HCT116 (cell line): Measurements from ENCODE around the gene VAV2. TPM values are rescaled to one million over a fixed set of nuclear protein-coding genes. Genes with fewer than 3 reads are reported as not detected.

ENCODE experiments used
- ATAC-seq: fragments of 200-7000 bp; cut with Tn5 transposase; 2 replicates; pipeline ENCODE4 v1.9.1; 2020; ENCODE audit warnings: mild to moderate bottlenecking, moderate library complexity
- BruUV-seq: library from RNA; stranded (reverse); fragments of 400-500 nt; replicated peaks from 2 replicates; lab custom pipeline; 2021; lab: Mats Ljungman, UMichigan
- CTCF ChIA-PET: fragments of 300-600 bp; sonication (Branson Sonifier 250); formaldehyde crosslinking; loops from one replicate; lab custom pipeline; 2021; ENCODE audit warnings: antibody characterized with exemption; lab: Charles Lee
- POLR2A ChIA-PET: fragments of 300-600, 350-600 bp; sonication (Branson Sonifier 250); formaldehyde crosslinking; loops from one replicate; lab custom pipeline; 2021; ENCODE audit warnings: antibody characterized with exemption; lab: Charles Lee
- RAD21 ChIA-PET, 2 experiments: fragments of 300-600 bp; sonication (Branson Sonifier 250); formaldehyde crosslinking; loops; one replicate each; lab custom pipeline; 2023; ENCODE audit warnings: low total read pairs in 2 of 2; ENCODE audit not compliant: uncharacterized antibody in 2 of 2, unreplicated experiment in 2 of 2, low non-redundant PET in 1 of 2; lab: Charles Lee
- DNase-seq: peaks from one replicate; pipeline ENCODE4 v3.0.0-alpha.2; 2010; ENCODE audit warnings: low read depth, low spot score
- H2AFZ ChIP-seq: fragments of 200-600 bp; shearing (Covaris generic), sonication (generic); 2 replicates; pipeline ENCODE4 v1.6.1; 2017; ENCODE audit warnings: low read depth, mixed run types, mixed read lengths, antibody characterized with exemption, low read length; ENCODE audit not compliant: poor library complexity, severe bottlenecking
- H3K27ac ChIP-seq: 2 replicates; pipeline ENCODE4 v1.5.1; 2012; ENCODE audit warnings: low read depth, low read length
- H3K27me3 ChIP-seq: fragments of 200-600 bp; sonication (generic); 2 replicates; pipeline ENCODE4 v1.6.1; 2016; ENCODE audit warnings: mixed run types, low read length, mixed read lengths; ENCODE audit not compliant: insufficient read depth
- H3K36me3 ChIP-seq, 2 experiments: fragments of 200-500 bp in 1 of 2; fragments of 200-600 bp in 1 of 2; sonication (Bioruptor generic) in 1 of 2; sonication (generic) in 1 of 2; 2 replicates each; pipeline versions ENCODE4 v1.5.1 to v1.6.1; 2014 to 2016; ENCODE audit warnings: low read length in 2 of 2, inconsistent platforms in 1 of 2, mixed read lengths in 1 of 2, mixed run types in 1 of 2; ENCODE audit not compliant: insufficient read depth in 2 of 2, control insufficient read depth in 1 of 2
- H3K4me1 ChIP-seq, 2 experiments: fragments of 200-600 bp in 1 of 2; sonication (generic) in 1 of 2; 2 replicates each; pipeline versions ENCODE4 v1.5.1 to v1.6.1; 2012 to 2017; ENCODE audit warnings: low read length in 2 of 2, inconsistent platforms in 1 of 2, mild to moderate bottlenecking in 1 of 2, mixed read lengths in 1 of 2, mixed run types in 1 of 2, moderate library complexity in 1 of 2; ENCODE audit not compliant: insufficient read depth in 2 of 2, control insufficient read depth in 1 of 2
- H3K4me2 ChIP-seq: fragments of 200-600 bp; sonication (generic); 2 replicates; pipeline ENCODE4 v1.6.1; 2017; ENCODE audit warnings: mixed run types, low read length, mixed read lengths
- H3K4me3 ChIP-seq, 2 experiments: fragments of 200-600 bp in 1 of 2; sonication (generic) in 1 of 2; replicated peaks in 1 of 2; 2 replicates each; pipeline ENCODE4 v1.5.1; 2011 to 2016; ENCODE audit warnings: low read length in 2 of 2, control low read depth in 1 of 2, low read depth in 1 of 2, mild to moderate bottlenecking in 1 of 2, mixed read lengths in 1 of 2, mixed run types in 1 of 2
- H3K79me2 ChIP-seq: fragments of 200-600 bp; sonication (generic); 2 replicates; pipeline ENCODE4 v1.6.1; 2017; ENCODE audit warnings: mild to moderate bottlenecking, mixed run types, low read length, moderate library complexity, mixed read lengths; ENCODE audit not compliant: insufficient read depth
- H3K9ac ChIP-seq: fragments of 200-600 bp; sonication (generic); 2 replicates; pipeline ENCODE4 v1.6.1; 2016; ENCODE audit warnings: low read length, mixed read lengths
- H3K9me2 ChIP-seq: fragments of 200-600 bp; sonication (generic), shearing (Covaris generic); 2 replicates; pipeline ENCODE4 v1.6.1; 2017; ENCODE audit warnings: mixed run types, mild to moderate bottlenecking, moderate library complexity; ENCODE audit not compliant: insufficient read depth
- H3K9me3 ChIP-seq, 2 experiments: fragments of 200-500 bp in 1 of 2; fragments of 200-600 bp in 1 of 2; sonication (Bioruptor generic) in 1 of 2; sonication (generic) in 1 of 2; 2 replicates each; pipeline ENCODE4 v1.6.1; 2014 to 2017; ENCODE audit warnings: low read length in 2 of 2, mixed read lengths in 2 of 2, inconsistent platforms in 1 of 2, low read depth in 1 of 2, mild to moderate bottlenecking in 1 of 2, mixed run types in 1 of 2, moderate library complexity in 1 of 2; ENCODE audit not compliant: control insufficient read depth in 1 of 2, insufficient read depth in 1 of 2
- H4K20me1 ChIP-seq: fragments of 200-600 bp; sonication (generic), shearing (Covaris generic); 2 replicates; pipeline ENCODE4 v1.6.1; 2017; ENCODE audit warnings: mixed run types, mild to moderate bottlenecking, moderate library complexity; ENCODE audit not compliant: insufficient read depth
- CBX3 ChIP-seq: IDR thresholded peaks from 2 replicates; pipeline ENCODE4 v1.6.1; 2012; ENCODE audit warnings: low read depth
- CEBPB ChIP-seq: IDR thresholded peaks from 2 replicates; pipeline ENCODE4 v1.6.1; 2012; ENCODE audit warnings: low read depth
- EGR1 ChIP-seq: IDR thresholded peaks from 2 replicates; pipeline ENCODE4 v1.6.1; 2012; ENCODE audit warnings: low read depth
- ELF1 ChIP-seq: IDR thresholded peaks from 2 replicates; pipeline ENCODE4 v1.6.1; 2012; ENCODE audit warnings: low read depth, borderline replicate concordance
- EZH2phosphoT487 ChIP-seq: fragments of 200-600 bp; IDR thresholded peaks from 2 replicates; pipeline ENCODE4 v1.6.1; 2018; ENCODE audit warnings: antibody characterized with exemption, borderline replicate concordance
- FOSL1 ChIP-seq: IDR thresholded peaks from 2 replicates; pipeline ENCODE4 v1.6.1; 2012; ENCODE audit warnings: low read depth
- JUND ChIP-seq: IDR thresholded peaks from 2 replicates; pipeline ENCODE4 v1.6.1; 2012
- POLR2A ChIP-seq: IDR thresholded peaks from 2 replicates; pipeline ENCODE4 v1.7.0; 2011; ENCODE audit warnings: borderline replicate concordance; ENCODE audit not compliant: insufficient read depth, insufficient read length; ENCODE audit errors: extremely low read depth
- RAD21 ChIP-seq: IDR thresholded peaks from 2 replicates; pipeline ENCODE4 v1.6.1; 2012; ENCODE audit warnings: low read depth, mild to moderate bottlenecking
- SIN3A ChIP-seq: IDR thresholded peaks from 2 replicates; pipeline ENCODE4 v1.6.1; 2012; ENCODE audit warnings: low read depth
- SP1 ChIP-seq: IDR thresholded peaks from 2 replicates; pipeline ENCODE4 v1.6.1; 2012; ENCODE audit warnings: low read depth
- TCF7L2 ChIP-seq: IDR thresholded peaks from 2 replicates; pipeline ENCODE4 v1.7.0; 2011; ENCODE audit warnings: borderline replicate concordance, inconsistent platforms; ENCODE audit not compliant: insufficient read depth, insufficient read length; ENCODE audit errors: extremely low read depth
- YY1 ChIP-seq: IDR thresholded peaks from 2 replicates; pipeline ENCODE4 v1.6.1; 2011; ENCODE audit warnings: low read length, low read depth, moderate library complexity, mild to moderate bottlenecking; ENCODE audit not compliant: insufficient replicate concordance; ENCODE audit errors: extremely low read depth
- ZFX ChIP-seq: fragments of 450-650 bp; IDR thresholded peaks from 2 replicates; pipeline ENCODE4 v1.6.1; 2017
- ZNF274 ChIP-seq: fragments of 200-500 bp; sonication (Bioruptor generic); IDR thresholded peaks from 2 replicates; pipeline ENCODE4 v1.6.1; 2014; ENCODE audit warnings: mild to moderate bottlenecking, low read depth, low read length, inconsistent platforms
- intact Hi-C: fragments of 100-400 bp; cut with micrococcal nuclease; formaldehyde crosslinking; loops from 2 replicates; pipeline ENCODE4 v1.10.0; 2022
- total RNA-seq: library from RNA; stranded (reverse); gene quantifications from one replicate; pipeline ENCODE4 v1.2.1, GENCODE V29; 2021; ENCODE audit not compliant: unreplicated experiment
- TF ChIP-seq, protein P1 (sequence below): IDR thresholded peaks from 2 replicates; pipeline ENCODE4 v1.6.1; 2012
- TF ChIP-seq, protein P2 (sequence below): IDR thresholded peaks from 2 replicates; pipeline ENCODE4 v1.6.1; 2012; ENCODE audit warnings: low read depth
- TF ChIP-seq, protein P3 (sequence below): IDR thresholded peaks from 2 replicates; pipeline ENCODE4 v1.6.1; 2011; ENCODE audit warnings: mild to moderate bottlenecking, low read length, moderate library complexity; ENCODE audit not compliant: insufficient replicate concordance; ENCODE audit errors: extremely low read depth
- TF ChIP-seq, protein P4 (sequence below): IDR thresholded peaks from 2 replicates; pipeline ENCODE4 v1.6.1; 2012

Gene VAV2
- total RNA-seq, 1 experiment from 2014 or later, result 33.2 TPM

DNA sequence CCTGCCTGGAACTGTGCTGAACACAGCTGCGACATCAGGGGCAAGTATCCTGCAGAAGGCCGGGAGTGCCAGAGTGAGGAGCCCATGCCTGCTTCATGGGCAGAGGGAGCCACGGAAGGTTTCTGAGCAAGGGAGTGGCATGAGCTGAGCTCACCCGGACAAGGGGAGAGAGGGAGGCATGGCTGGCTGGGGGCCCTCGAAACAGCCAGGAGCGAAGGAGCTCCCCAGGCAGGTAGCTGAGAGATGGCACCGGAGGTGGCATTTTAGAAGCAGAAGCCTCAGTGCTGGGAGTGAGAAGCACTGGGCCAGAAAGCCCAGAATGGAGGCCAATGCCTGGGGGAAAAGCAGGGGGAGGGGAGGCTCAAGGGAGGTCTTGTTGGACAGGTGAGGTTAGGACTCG lies 197.1 kb downstream of the VAV2 start:
- intact Hi-C loops, result no loop called here
- RAD21 ChIA-PET, result no interaction called here
- no peaks in the 10 kb centered on the region; a peak in 1 of 4 replicates for H3K36me3 ChIP-seq

More for the DNA sequence above, 197.1 kb downstream of the VAV2 start:
- BruUV-seq, result no TSS peak
- DNase-seq (no peak), ATAC-seq (no peak)
- no peak for TF ChIP-seq EGR1
- TF ChIP-seq, protein P1, sequence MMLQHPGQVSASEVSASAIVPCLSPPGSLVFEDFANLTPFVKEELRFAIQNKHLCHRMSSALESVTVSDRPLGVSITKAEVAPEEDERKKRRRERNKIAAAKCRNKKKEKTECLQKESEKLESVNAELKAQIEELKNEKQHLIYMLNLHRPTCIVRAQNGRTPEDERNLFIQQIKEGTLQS, result no peak
- no peak for TF ChIP-seq JUND
- TF ChIP-seq, protein P2, sequence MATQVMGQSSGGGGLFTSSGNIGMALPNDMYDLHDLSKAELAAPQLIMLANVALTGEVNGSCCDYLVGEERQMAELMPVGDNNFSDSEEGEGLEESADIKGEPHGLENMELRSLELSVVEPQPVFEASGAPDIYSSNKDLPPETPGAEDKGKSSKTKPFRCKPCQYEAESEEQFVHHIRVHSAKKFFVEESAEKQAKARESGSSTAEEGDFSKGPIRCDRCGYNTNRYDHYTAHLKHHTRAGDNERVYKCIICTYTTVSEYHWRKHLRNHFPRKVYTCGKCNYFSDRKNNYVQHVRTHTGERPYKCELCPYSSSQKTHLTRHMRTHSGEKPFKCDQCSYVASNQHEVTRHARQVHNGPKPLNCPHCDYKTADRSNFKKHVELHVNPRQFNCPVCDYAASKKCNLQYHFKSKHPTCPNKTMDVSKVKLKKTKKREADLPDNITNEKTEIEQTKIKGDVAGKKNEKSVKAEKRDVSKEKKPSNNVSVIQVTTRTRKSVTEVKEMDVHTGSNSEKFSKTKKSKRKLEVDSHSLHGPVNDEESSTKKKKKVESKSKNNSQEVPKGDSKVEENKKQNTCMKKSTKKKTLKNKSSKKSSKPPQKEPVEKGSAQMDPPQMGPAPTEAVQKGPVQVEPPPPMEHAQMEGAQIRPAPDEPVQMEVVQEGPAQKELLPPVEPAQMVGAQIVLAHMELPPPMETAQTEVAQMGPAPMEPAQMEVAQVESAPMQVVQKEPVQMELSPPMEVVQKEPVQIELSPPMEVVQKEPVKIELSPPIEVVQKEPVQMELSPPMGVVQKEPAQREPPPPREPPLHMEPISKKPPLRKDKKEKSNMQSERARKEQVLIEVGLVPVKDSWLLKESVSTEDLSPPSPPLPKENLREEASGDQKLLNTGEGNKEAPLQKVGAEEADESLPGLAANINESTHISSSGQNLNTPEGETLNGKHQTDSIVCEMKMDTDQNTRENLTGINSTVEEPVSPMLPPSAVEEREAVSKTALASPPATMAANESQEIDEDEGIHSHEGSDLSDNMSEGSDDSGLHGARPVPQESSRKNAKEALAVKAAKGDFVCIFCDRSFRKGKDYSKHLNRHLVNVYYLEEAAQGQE, result no peak
- TF ChIP-seq FOSL1, result no peak
- no peak for TF ChIP-seq EZH2phosphoT487
- TF ChIP-seq TCF7L2, result no peak
- TF ChIP-seq POLR2A, result no peak
- no peak for TF ChIP-seq SP1
- TF ChIP-seq ZNF274, result no peak
- no peak for TF ChIP-seq RAD21
- TF ChIP-seq CBX3, result no peak
- TF ChIP-seq ZFX, result no peak
- TF ChIP-seq ELF1, result no peak
- no peak for TF ChIP-seq YY1
- TF ChIP-seq, protein P3, sequence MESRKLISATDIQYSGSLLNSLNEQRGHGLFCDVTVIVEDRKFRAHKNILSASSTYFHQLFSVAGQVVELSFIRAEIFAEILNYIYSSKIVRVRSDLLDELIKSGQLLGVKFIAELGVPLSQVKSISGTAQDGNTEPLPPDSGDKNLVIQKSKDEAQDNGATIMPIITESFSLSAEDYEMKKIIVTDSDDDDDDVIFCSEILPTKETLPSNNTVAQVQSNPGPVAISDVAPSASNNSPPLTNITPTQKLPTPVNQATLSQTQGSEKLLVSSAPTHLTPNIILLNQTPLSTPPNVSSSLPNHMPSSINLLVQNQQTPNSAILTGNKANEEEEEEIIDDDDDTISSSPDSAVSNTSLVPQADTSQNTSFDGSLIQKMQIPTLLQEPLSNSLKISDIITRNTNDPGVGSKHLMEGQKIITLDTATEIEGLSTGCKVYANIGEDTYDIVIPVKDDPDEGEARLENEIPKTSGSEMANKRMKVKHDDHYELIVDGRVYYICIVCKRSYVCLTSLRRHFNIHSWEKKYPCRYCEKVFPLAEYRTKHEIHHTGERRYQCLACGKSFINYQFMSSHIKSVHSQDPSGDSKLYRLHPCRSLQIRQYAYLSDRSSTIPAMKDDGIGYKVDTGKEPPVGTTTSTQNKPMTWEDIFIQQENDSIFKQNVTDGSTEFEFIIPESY, result no peak
- TF ChIP-seq CEBPB, result no peak
- TF ChIP-seq SIN3A, result no peak
- TF ChIP-seq, protein P4, sequence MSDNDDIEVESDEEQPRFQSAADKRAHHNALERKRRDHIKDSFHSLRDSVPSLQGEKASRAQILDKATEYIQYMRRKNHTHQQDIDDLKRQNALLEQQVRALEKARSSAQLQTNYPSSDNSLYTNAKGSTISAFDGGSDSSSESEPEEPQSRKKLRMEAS, result no peak
- no peak overlapping the region for H3K9ac ChIP-seq
- POLR2A ChIA-PET, result no interaction called here
- no peaks in the 10 kb centered on the region for H4K20me1 ChIP-seq
- H3K79me2 ChIP-seq, result no peaks in the 10 kb centered on the region
- peaks cover 2 to 7% of the 10 kb centered on the region in 2 experiments; a peak in 2 of 4 replicates for H3K4me1 ChIP-seq
- H3K27me3 ChIP-seq, result no peaks in the 10 kb centered on the region
- CTCF ChIA-PET, result interaction anchor here (1.8 kb wide), 1 partner anchor 198 kb away, joined by 10 read pairs; no protein-coding TSS in a partner anchor
- H3K4me3 ChIP-seq, result no peak overlapping the region
- no peaks in the 10 kb centered on the region for H3K9me3 ChIP-seq
- no peak overlapping the region for H3K27ac ChIP-seq
- H3K9me2 ChIP-seq, result no peaks in the 10 kb centered on the region
- H2AFZ ChIP-seq, result no peak overlapping the region
- no peak overlapping the region for H3K4me2 ChIP-seq
